HL-60 (cell line): ENCODE results near the gene NDUFAF8.

Source experiments
- TF ChIP-seq, protein P1 (sequence below): IDR thresholded peaks from 2 replicates; pipeline ENCODE4 v1.6.1; 2012; ENCODE audit warnings: low read depth; ENCODE audit not compliant: insufficient replicate concordance
- TF ChIP-seq, protein P2 (sequence below): IDR thresholded peaks from one replicate; pipeline ENCODE4 v1.5.1; 2011; ENCODE audit warnings: low read length, control low read depth, inconsistent platforms; ENCODE audit not compliant: insufficient read depth

DNA sequence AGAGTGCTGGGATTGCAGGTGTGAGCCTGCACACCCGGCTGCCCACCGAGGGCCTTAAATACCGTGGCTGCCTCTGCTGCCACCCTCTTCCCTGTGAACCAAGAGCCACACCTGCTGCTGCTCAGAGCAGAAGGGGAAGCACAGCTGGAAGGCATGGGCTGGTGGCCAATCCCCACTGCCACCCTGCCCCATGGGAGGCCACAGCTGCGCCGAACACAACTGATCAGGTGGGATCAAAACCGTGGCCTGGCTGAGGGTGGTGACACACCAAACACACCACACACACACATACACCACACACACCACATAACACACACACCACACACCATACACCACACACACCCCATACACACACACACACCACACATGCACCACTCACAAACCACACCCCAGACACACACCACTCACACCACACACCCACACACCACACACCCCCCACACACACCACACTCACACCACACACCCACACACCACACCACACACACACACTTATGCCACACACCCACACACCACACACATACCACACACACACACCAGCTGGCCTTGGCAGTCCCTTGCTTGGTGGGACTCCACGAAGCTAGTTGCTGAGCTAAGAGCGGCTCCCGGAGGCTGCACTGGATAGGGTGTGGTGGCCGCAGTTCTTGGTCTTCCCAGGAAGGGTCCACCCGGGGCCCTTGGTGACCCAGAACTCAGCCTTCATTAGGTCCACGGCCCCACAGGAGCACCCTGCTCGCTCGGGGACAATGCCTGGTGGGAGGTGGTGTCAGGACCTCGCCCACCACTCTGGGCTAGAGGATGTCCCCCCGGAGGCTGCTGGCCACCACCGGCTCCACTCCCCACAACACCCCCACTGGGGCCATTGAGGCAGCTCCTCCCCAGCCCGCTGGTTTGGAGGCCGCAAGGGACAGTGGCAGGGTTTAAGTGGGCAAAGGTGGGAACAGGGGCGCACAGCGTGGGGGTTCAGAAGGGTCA is 31.2 kb upstream of the NDUFAF8 start:
- TF ChIP-seq, protein P1, sequence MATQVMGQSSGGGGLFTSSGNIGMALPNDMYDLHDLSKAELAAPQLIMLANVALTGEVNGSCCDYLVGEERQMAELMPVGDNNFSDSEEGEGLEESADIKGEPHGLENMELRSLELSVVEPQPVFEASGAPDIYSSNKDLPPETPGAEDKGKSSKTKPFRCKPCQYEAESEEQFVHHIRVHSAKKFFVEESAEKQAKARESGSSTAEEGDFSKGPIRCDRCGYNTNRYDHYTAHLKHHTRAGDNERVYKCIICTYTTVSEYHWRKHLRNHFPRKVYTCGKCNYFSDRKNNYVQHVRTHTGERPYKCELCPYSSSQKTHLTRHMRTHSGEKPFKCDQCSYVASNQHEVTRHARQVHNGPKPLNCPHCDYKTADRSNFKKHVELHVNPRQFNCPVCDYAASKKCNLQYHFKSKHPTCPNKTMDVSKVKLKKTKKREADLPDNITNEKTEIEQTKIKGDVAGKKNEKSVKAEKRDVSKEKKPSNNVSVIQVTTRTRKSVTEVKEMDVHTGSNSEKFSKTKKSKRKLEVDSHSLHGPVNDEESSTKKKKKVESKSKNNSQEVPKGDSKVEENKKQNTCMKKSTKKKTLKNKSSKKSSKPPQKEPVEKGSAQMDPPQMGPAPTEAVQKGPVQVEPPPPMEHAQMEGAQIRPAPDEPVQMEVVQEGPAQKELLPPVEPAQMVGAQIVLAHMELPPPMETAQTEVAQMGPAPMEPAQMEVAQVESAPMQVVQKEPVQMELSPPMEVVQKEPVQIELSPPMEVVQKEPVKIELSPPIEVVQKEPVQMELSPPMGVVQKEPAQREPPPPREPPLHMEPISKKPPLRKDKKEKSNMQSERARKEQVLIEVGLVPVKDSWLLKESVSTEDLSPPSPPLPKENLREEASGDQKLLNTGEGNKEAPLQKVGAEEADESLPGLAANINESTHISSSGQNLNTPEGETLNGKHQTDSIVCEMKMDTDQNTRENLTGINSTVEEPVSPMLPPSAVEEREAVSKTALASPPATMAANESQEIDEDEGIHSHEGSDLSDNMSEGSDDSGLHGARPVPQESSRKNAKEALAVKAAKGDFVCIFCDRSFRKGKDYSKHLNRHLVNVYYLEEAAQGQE = no peak
- TF ChIP-seq, protein P2, sequence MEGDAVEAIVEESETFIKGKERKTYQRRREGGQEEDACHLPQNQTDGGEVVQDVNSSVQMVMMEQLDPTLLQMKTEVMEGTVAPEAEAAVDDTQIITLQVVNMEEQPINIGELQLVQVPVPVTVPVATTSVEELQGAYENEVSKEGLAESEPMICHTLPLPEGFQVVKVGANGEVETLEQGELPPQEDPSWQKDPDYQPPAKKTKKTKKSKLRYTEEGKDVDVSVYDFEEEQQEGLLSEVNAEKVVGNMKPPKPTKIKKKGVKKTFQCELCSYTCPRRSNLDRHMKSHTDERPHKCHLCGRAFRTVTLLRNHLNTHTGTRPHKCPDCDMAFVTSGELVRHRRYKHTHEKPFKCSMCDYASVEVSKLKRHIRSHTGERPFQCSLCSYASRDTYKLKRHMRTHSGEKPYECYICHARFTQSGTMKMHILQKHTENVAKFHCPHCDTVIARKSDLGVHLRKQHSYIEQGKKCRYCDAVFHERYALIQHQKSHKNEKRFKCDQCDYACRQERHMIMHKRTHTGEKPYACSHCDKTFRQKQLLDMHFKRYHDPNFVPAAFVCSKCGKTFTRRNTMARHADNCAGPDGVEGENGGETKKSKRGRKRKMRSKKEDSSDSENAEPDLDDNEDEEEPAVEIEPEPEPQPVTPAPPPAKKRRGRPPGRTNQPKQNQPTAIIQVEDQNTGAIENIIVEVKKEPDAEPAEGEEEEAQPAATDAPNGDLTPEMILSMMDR = no peak
